Psoas muscle (tissue), 8 donors: ENCODE results near the gene CERS6. TPM values are rescaled to one million over a fixed set of nuclear protein-coding genes. Genes with fewer than 3 reads are reported as not detected.

Experiments used
- ATAC-seq, 4 donors: fragments of 200-7000 bp; cut with Tn5 transposase; one replicate each; pipeline ENCODE4 v1.9.1; 2020; ENCODE audit warnings: moderate library complexity in 3 of 4, mild to moderate bottlenecking in 2 of 4
- DNase-seq, 2 donors: peaks; one replicate each; pipeline ENCODE4 v3.0.0-alpha.2; 2020
- H3K27ac ChIP-seq: fragments of 200-600 bp; one replicate; pipeline ENCODE4 v1.8.0; 2022
- H3K27me3 ChIP-seq, 3 donors: fragments of 200-600 bp in 1 of 3; one replicate each; pipeline versions ENCODE4 v1.6.1 to v1.8.0; 2013 to 2022; ENCODE audit warnings: low read length in 2 of 3, mild to moderate bottlenecking in 2 of 3, moderate library complexity in 1 of 3; ENCODE audit not compliant: insufficient read depth in 3 of 3
- H3K36me3 ChIP-seq, 2 donors: fragments of 200-600 bp in 1 of 2; one replicate each; pipeline versions ENCODE4 v1.6.1 to v1.8.0; 2013 to 2022; ENCODE audit warnings: low read depth in 1 of 2, mild to moderate bottlenecking in 1 of 2, moderate library complexity in 1 of 2; ENCODE audit not compliant: insufficient read depth in 1 of 2
- H3K4me1 ChIP-seq: fragments of 200-600 bp; one replicate; pipeline ENCODE4 v1.8.0; 2022
- H3K4me3 ChIP-seq: fragments of 200-600 bp; one replicate; pipeline ENCODE4 v1.8.0; 2022; ENCODE audit warnings: mild to moderate bottlenecking
- H3K9me3 ChIP-seq: fragments of 200-600 bp; one replicate; pipeline ENCODE4 v1.8.0; 2022
- CTCF ChIP-seq: fragments of 200-600 bp; IDR thresholded peaks from one replicate; pipeline ENCODE4 v1.8.0; 2022; ENCODE audit warnings: antibody characterized with exemption
- WGBS, 3 donors: extraction: QIAGEN DNeasy Blood & Tissue Kit; methylation state at CpG; one replicate each; pipeline versions ENCODE4 v1.1.6 to v1.1.7; 2013; 5-methylcytosine and 5-hydroxymethylcytosine counted together
- intact Hi-C, 2 donors: fragments of 100-400 bp; cut with DNase I; formaldehyde crosslinking; loops; one replicate each; pipeline versions ENCODE4 v1.11.0 to v1.14.2; 2022
- polyA plus RNA-seq, 3 donors: library from polyadenylated mRNA; stranded (reverse); fragments of 200-250 nt; gene quantifications; one replicate each; pipeline ENCODE4 v1.2.3, GENCODE V29; 2013
- total RNA-seq, 4 donors: library from RNA; stranded (reverse); fragmentation: NEBNext Ultra II Directional in 2 of 4; extraction: Animal tissue kit (Norgen Biotek cat#: 25700) in 2 of 4; gene quantifications; one replicate each; pipeline versions ENCODE4 v1.2.1 to v1.2.4, GENCODE V29; 2021 to 2023
- donor health status: healthy with polysubstance abuse.
- donor health status: DM: no; HTN: no; CAD: no; lungs with moderate emphysema.
- donor health status: Bipolar disorder and iron deficiency.
- donor health status: healthy.
- donor health status: DM: yes; HTN: yes; CAD: no.
- donor health status: DM: no; HTN: no; CAD: no.
- donor health status: DM: no; HTN: no; CAD: no.
- donor health status: DM: yes; HTN: yes; CAD: no.

Gene CERS6
- total and polyA plus RNA-seq, 7 donors = 4.8 to 18.1 (median 11.2) TPM

- Histone ChIP-seq H3K4me3 (no peak overlapping the region), H3K27me3 (no peaks in the 10 kb centered on the region), H3K4me1 (peaks cover 6% of the 10 kb centered on the region), H3K27ac (no peak overlapping the region), H3K36me3 (no peaks in the 10 kb centered on the region), H3K9me3 (no peaks in the 10 kb centered on the region)
- DNase-seq (no peak), ATAC-seq (no peak)
- no peak for TF ChIP-seq CTCF
- intact Hi-C loops = no loop called here
- 92 to 97% (median 95%) methylated on average over 2 of the region's 2 CpGs for WGBS, 3 donors
Observed at GRCh38 chr2:168607992-168608391, 151.9 kb downstream of the CERS6 start.

DNA sequence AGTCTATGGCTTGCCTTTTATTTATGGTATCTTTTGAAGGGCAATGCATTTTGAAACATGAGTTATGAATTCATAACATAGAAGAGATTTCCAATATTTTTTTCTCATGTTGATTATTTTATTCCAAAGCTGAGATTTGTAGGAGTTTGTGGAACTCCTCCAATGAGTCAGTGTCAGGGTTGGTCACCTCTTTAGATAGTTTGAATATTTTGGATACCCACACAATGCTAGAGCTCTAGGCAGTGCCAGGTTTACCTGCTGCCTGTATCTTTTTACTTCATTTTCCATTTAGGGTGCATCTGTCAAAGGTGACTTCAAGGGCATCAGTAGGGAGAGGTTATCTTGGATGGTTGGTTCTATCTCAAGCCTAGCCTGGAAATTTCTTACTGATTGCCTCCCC lies 152.7 kb downstream of the CERS6 start:
- Histone ChIP-seq H3K4me1 (peaks cover 6% of the 10 kb centered on the region), H3K4me3 (no peak overlapping the region), H3K36me3 (no peaks in the 10 kb centered on the region), H3K9me3 (no peaks in the 10 kb centered on the region), H3K27ac (no peak overlapping the region), H3K27me3 (no peaks in the 10 kb centered on the region)
- no peak for DNase-seq
- no peak for TF ChIP-seq CTCF
- intact Hi-C loops = no loop called here
- no peak for ATAC-seq

- intact Hi-C loops = no loop called here
- Histone ChIP-seq H3K4me1 (peaks cover 6% of the 10 kb centered on the region), H3K4me3 (no peak overlapping the region), H3K27me3 (no peaks in the 10 kb centered on the region), H3K9me3 (no peaks in the 10 kb centered on the region), H3K27ac (no peak overlapping the region), H3K36me3 (no peaks in the 10 kb centered on the region)
- no peak for DNase-seq
- no peak for ATAC-seq
- no peak for TF ChIP-seq CTCF
Observed at GRCh38 chr2:168611091-168611490, 155.0 kb downstream of the CERS6 start.

- H3K4me3 ChIP-seq = no peak overlapping the region
- 70 to 80% (median 74%) methylated on average over 4 of the region's 4 CpGs for WGBS, 3 donors
- peak overlapping the region; percentile 40 for H3K27ac ChIP-seq
- H3K4me1 ChIP-seq = peaks cover 6% of the 10 kb centered on the region
- ATAC-seq (peak; percentile 70 to 88 (median 82)), DNase-seq (no peak)
- no peaks in the 10 kb centered on the region for H3K36me3 ChIP-seq
- H3K9me3 ChIP-seq = no peaks in the 10 kb centered on the region
- intact Hi-C loops = no loop called here
- H3K27me3 ChIP-seq = no peaks in the 10 kb centered on the region
- TF ChIP-seq CTCF = no peak
Observed at GRCh38 chr2:168611896-168612650, 156.0 kb downstream of the CERS6 start.

DNA sequence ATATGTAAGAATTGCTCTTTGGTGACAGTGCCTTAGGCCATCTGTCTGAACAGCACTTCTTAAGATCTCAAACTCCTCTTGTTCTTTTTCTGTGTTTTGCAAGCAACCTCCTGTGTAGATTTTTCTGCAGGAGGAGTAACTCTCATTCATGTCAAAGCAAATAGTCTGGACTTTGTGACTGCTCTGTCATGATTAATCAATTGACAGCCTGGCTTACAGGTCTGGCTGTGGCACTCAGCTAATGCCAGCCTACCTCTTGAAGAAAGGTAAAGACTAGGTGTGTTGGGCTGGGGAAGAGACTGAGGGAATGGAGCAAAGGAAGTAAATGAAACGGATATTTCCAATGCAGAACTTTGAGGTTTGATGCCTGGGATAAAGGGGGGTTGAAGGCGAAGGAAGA lies 156.6 kb downstream of the CERS6 start:
- peaks cover 6% of the 10 kb centered on the region for H3K4me1 ChIP-seq
- H3K4me3 ChIP-seq = no peak overlapping the region
- no peaks in the 10 kb centered on the region for H3K36me3 ChIP-seq
- WGBS, 3 donors = 96 to 98% (median 96%) methylated on average over 2 of the region's 2 CpGs
- H3K9me3 ChIP-seq = no peaks in the 10 kb centered on the region
- TF ChIP-seq CTCF = no peak
- no peak for DNase-seq
- no peak for ATAC-seq
- intact Hi-C loops = no loop called here
- no peak overlapping the region for H3K27ac ChIP-seq
- no peaks in the 10 kb centered on the region for H3K27me3 ChIP-seq
